Glutamatergic neuron (in vitro differentiated cells): ENCODE results near the gene GNAZ. TPM values are rescaled to one million over a fixed set of nuclear protein-coding genes. Genes with fewer than 3 reads are reported as not detected.

Source experiments
- DNase-seq: peaks from one replicate; pipeline ENCODE4 v3.0.0; 2022
- H3K27ac Mint-ChIP-seq: one replicate; pipeline ENCODE4 v1.8.0; 2020; ENCODE audit warnings: mild to moderate bottlenecking, mixed read lengths, inconsistent platforms; ENCODE audit not compliant: unreplicated experiment
- H3K27me3 Mint-ChIP-seq: one replicate; pipeline ENCODE4 v1.8.0; 2020; ENCODE audit warnings: mild to moderate bottlenecking, moderate library complexity, mixed read lengths, inconsistent platforms; ENCODE audit not compliant: unreplicated experiment
- H3K36me3 Mint-ChIP-seq: one replicate; pipeline ENCODE4 v1.8.0; 2020; ENCODE audit warnings: mild to moderate bottlenecking, mixed read lengths, inconsistent platforms; ENCODE audit not compliant: unreplicated experiment
- H3K4me1 Mint-ChIP-seq: one replicate; pipeline ENCODE4 v1.8.0; 2020; ENCODE audit warnings: mild to moderate bottlenecking, low read depth, mixed read lengths, inconsistent platforms; ENCODE audit not compliant: unreplicated experiment
- H3K4me3 Mint-ChIP-seq: one replicate; pipeline ENCODE4 v1.8.0; 2020; ENCODE audit warnings: mild to moderate bottlenecking, mixed read lengths, inconsistent platforms; ENCODE audit not compliant: unreplicated experiment
- H3K9me3 Mint-ChIP-seq: one replicate; pipeline ENCODE4 v1.8.0; 2020; ENCODE audit warnings: mild to moderate bottlenecking, moderate library complexity, mixed read lengths, inconsistent platforms; ENCODE audit not compliant: unreplicated experiment
- total RNA-seq: library from RNA; stranded (reverse); fragmentation: NEBNext Ultra II Directional; extraction: Animal tissue kit (Norgen Biotek cat#: 25700); gene quantifications from one replicate; pipeline ENCODE4 v1.2.1, GENCODE V29; 2021; ENCODE audit not compliant: unreplicated experiment
- TF ChIP-seq, protein P1 (sequence below): fragments of 200-600 bp; sonication (generic); IDR thresholded peaks from one replicate; pipeline ENCODE4 v1.5.0; 2021; ENCODE audit not compliant: partially characterized antibody, unreplicated experiment

Gene GNAZ
- total RNA-seq, 1 donor from 2014 or later, result 82.5 TPM

DNA sequence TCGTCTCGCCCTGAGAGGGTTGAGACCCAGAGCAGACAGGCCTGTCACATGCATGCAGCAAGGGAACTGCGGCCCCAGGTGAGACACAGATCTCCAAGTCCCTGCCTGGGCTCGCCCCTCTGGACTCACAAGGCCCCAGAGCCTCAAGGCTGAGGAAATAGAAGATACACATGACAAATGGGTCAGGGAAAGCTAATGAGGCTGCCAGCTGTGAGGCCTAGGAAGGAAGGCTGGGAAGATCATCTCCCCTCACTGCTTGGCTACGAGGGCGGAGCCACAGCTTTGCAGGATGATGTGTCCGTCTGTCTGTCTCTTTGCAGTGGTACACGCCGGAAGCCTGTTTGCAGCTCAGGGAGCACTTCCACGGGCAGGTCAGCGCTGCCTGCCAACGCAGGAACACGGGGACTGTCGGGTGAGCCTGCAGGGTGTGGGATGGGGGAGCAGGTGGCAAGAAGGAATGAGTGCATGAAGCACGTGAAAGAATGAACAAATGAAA is 79.5 kb downstream of the GNAZ start:
- TF ChIP-seq, protein P1, sequence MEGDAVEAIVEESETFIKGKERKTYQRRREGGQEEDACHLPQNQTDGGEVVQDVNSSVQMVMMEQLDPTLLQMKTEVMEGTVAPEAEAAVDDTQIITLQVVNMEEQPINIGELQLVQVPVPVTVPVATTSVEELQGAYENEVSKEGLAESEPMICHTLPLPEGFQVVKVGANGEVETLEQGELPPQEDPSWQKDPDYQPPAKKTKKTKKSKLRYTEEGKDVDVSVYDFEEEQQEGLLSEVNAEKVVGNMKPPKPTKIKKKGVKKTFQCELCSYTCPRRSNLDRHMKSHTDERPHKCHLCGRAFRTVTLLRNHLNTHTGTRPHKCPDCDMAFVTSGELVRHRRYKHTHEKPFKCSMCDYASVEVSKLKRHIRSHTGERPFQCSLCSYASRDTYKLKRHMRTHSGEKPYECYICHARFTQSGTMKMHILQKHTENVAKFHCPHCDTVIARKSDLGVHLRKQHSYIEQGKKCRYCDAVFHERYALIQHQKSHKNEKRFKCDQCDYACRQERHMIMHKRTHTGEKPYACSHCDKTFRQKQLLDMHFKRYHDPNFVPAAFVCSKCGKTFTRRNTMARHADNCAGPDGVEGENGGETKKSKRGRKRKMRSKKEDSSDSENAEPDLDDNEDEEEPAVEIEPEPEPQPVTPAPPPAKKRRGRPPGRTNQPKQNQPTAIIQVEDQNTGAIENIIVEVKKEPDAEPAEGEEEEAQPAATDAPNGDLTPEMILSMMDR, result no peak
- peaks cover 8% of the 10 kb centered on the region for H3K27me3 Mint-ChIP-seq
- peaks cover 18% of the 10 kb centered on the region for H3K4me1 Mint-ChIP-seq
- no peak for DNase-seq
- peak overlapping the region; percentile 20 for H3K4me3 Mint-ChIP-seq
- peak overlapping the region; percentile 59 for H3K27ac Mint-ChIP-seq
- H3K9me3 Mint-ChIP-seq, result peaks cover 9% of the 10 kb centered on the region
- no peaks in the 10 kb centered on the region for H3K36me3 Mint-ChIP-seq

DNA sequence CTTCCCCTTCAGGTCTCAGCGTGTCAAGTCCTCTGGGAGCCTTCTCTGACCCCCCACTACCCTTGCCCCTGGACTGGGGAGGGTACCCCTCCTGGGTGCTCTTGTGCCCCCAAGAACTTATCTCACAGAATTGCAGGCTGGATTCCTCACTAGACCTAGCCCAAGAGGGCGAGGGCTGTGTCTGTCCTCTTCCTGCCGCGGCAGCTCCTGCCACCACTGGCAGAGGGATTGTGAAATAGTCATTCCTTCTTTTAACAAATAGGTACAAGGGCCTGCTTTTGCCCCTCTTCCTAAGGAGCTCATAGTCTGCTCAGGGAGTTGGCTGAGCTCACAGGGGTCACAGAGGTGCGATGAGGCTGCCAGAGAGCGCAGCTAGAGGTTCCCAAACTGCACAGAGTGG is 80.4 kb downstream of the GNAZ start:
- TF ChIP-seq, protein P1, result no peak
- peaks cover 4% of the 10 kb centered on the region for H3K36me3 Mint-ChIP-seq
- no peak for DNase-seq

DNA sequence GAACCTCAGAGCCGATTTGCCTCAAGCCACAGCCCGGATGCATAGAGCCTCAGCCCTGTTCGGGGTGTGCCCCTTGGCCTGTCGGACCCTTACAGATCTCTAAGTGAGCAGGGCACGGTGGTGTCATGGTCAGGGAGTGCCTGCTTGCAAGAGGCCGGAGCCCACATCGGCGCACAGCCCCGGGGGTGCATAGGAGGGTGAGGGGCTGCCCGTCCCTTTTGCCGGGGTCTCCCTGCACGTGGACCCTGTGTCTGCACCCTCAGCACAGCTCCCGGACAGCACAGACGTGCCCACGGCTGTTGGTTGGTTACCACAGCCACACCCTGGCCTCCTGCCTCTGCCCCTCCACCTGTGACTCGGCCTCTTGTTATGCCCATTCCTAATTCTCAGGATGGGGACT is 81.5 kb downstream of the GNAZ start:
- Mint-ChIP-seq H3K4me3 (no peak overlapping the region), H3K27me3 (peaks cover 8% of the 10 kb centered on the region), H3K36me3 (peaks cover 4% of the 10 kb centered on the region), H3K4me1 (peaks cover 18% of the 10 kb centered on the region), H3K27ac (no peak overlapping the region), H3K9me3 (peaks cover 9% of the 10 kb centered on the region)
- DNase-seq, result no peak
- TF ChIP-seq, protein P1, result no peak

More for the DNA sequence above, 80.4 kb downstream of the GNAZ start:
- peaks cover 8% of the 10 kb centered on the region for H3K27me3 Mint-ChIP-seq
- peaks cover 9% of the 10 kb centered on the region for H3K9me3 Mint-ChIP-seq
- peaks cover 17% of the 10 kb centered on the region for H3K4me1 Mint-ChIP-seq
- no peak overlapping the region for H3K27ac Mint-ChIP-seq
- no peak overlapping the region for H3K4me3 Mint-ChIP-seq

GRCh38 chr22:23152238-23153114 is 82.2 kb downstream of the GNAZ start:
- Mint-ChIP-seq H3K4me3 (no peak overlapping the region), H3K9me3 (peaks cover 9% of the 10 kb centered on the region), H3K27ac (no peak overlapping the region), H3K4me1 (peaks cover 18% of the 10 kb centered on the region), H3K27me3 (peaks cover 7% of the 10 kb centered on the region), H3K36me3 (peaks cover 4% of the 10 kb centered on the region)
- DNase-seq, result no peak
- TF ChIP-seq, protein P1, result no peak

GRCh38 chr22:23153994-23154393 is 83.7 kb downstream of the GNAZ start:
- H3K27me3 Mint-ChIP-seq, result peaks cover 7% of the 10 kb centered on the region
- peaks cover 4% of the 10 kb centered on the region for H3K36me3 Mint-ChIP-seq
- peaks cover 8% of the 10 kb centered on the region for H3K4me1 Mint-ChIP-seq
- peaks cover 9% of the 10 kb centered on the region for H3K9me3 Mint-ChIP-seq
- no peak overlapping the region for H3K27ac Mint-ChIP-seq
- H3K4me3 Mint-ChIP-seq, result no peak overlapping the region
- TF ChIP-seq, protein P1, result no peak
- no peak for DNase-seq
